ENCODE data around the gene CDC14A. TPM values are rescaled to one million over a fixed set of nuclear protein-coding genes. Genes with fewer than 3 reads are reported as not detected.
"Not testable (repeated sequence)": the region's sequence is repeated elsewhere in the genome, so short reads cannot be mapped to it uniquely, and the experiment has no call there.

CDC14A gene
- total RNA-seq, 2 donors from 2014 or later, result 9.6 to 16.8 TPM

DNA sequence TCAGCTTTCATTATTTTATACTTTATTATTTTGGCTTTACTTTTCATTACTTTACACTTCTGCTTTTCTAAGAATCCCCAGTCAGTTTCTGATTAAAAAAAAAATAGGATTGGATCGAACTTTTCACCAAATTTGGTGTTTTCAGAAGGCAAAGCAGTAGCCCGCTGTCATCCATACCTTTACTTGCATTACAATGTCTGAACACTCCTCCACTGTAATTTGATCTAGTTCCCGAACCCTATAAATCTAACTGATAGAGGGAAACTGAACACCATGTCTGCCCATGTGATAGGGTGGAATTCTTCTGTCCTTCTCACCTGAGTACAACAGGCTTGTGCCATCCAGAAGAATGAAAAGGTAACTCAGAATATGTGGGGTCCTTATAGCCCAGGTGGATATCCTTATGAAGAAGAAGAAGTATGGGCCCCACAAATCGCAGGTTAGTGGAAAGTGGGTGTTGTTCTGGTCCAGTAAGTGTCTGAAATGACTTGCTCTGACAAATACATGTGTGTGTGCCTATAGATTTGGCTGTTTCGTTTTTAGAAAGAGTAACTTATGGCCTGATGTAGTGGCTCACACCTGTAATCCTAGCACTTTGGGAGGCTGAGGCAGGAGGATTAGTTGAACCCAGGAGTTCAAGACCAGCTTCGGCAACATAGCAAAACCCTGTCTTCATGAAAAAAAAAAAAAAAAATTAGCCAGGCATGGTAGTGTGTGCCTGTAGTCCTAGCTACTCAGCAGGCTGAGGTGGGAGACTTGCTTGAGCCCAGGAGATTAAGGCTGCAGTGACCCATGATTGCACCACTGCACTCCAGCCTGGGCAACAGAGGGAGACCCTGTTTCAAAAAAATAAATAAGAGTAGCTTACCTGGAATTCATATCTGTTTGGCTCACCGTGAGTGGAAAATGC lies 26.6 kb upstream of the CDC14A start:
- no peak for DNase-seq
- TF ChIP-seq, protein P1, sequence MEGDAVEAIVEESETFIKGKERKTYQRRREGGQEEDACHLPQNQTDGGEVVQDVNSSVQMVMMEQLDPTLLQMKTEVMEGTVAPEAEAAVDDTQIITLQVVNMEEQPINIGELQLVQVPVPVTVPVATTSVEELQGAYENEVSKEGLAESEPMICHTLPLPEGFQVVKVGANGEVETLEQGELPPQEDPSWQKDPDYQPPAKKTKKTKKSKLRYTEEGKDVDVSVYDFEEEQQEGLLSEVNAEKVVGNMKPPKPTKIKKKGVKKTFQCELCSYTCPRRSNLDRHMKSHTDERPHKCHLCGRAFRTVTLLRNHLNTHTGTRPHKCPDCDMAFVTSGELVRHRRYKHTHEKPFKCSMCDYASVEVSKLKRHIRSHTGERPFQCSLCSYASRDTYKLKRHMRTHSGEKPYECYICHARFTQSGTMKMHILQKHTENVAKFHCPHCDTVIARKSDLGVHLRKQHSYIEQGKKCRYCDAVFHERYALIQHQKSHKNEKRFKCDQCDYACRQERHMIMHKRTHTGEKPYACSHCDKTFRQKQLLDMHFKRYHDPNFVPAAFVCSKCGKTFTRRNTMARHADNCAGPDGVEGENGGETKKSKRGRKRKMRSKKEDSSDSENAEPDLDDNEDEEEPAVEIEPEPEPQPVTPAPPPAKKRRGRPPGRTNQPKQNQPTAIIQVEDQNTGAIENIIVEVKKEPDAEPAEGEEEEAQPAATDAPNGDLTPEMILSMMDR (IDR thresholded peaks at IDR 0.05), result no peak

DNA sequence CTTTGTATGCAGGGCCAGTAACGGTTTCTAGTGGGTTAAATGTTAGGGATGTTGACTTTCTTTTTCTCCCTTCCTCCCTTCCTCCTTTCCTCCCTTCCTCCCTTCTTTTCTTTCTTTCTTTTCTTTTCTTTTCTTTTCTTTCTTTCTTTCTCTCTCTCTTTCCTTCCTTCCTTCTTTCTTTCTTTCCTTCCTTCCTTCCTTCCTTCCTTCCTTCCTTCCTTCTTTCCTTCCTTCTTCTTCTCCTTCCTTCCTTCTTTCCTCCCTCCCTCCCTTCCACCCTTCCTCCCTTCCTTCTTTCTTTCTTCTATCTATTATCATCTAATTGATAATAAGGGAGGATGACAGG lies 26.0 kb upstream of the CDC14A start:
- H3K27me3 ChIP-seq; H3K9me3 ChIP-seq; H3K4me1 ChIP-seq; H3K36me3 ChIP-seq; H3K27ac ChIP-seq; DNase-seq; intact Hi-C loops (cut with DNase I); H3K9ac ChIP-seq (ENCODE audit: low read depth in 2 of 2, low read length in 2 of 2); H3K4me3 ChIP-seq: not testable (repeated sequence)

More for the DNA sequence above, 26.6 kb upstream of the CDC14A start:
- H3K9me3 ChIP-seq, result no peaks in the 10 kb centered on the region
- H3K9ac ChIP-seq (ENCODE audit: low read depth in 2 of 2, low read length in 2 of 2), result no peak overlapping the region
- no peaks in the 10 kb centered on the region for H3K36me3 ChIP-seq
- intact Hi-C loops (cut with DNase I), result no loop called here
- no peak overlapping the region for H3K4me3 ChIP-seq
- no peaks in the 10 kb centered on the region for H3K4me1 ChIP-seq
- no peaks in the 10 kb centered on the region for H3K27me3 ChIP-seq
- H3K27ac ChIP-seq, result no peak overlapping the region

DNA sequence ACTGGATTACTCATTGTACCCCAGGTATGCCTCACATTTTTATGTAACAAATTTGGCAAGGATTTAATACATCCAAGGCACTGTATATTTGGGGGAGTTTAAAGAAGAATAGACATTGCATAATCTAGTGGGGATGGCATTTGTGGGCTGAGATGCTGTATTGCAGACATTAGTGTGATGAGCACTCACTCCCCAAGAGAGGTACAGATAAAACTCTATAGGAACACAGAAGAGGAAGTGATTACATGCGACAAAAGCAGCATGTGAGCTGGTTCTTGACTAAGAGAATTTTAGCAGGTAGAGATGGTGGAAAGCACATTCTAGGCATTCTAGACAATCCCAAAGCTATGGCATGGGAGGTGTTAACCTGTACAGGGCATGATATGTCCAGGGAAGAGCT lies 24.2 kb upstream of the CDC14A start:
- H3K9me3 ChIP-seq, result no peaks in the 10 kb centered on the region
- TF ChIP-seq, protein P1 (IDR thresholded peaks at IDR 0.05), result no peak
- intact Hi-C loops (cut with DNase I), result no loop called here

DNA sequence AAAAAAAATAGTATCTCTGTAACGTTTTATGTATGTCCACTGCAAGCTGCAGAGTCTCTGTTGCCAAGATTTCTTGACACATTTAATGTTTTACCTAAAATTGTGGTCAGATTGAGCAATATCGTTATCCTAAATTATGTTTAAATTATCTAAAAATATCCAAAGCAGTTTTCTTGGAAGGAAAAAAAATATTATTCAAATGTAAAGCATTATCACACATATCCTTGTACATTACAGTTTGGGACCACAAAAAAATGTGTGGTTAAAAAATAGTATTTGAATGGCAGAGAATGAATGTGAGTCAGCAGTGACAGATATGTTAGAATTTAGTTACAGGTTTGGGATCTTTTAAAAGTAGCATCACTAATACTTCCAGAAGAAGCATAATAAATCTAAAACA lies 21.2 kb upstream of the CDC14A start:
- H3K9me3 ChIP-seq; H3K27ac ChIP-seq; H3K4me1 ChIP-seq; H3K4me3 ChIP-seq; intact Hi-C loops (cut with DNase I); DNase-seq; H3K9ac ChIP-seq (ENCODE audit: low read depth in 2 of 2, low read length in 2 of 2); H3K27me3 ChIP-seq; H3K36me3 ChIP-seq: not testable (repeated sequence)

More for the DNA sequence above, 24.2 kb upstream of the CDC14A start:
- H3K4me1 ChIP-seq, result no peaks in the 10 kb centered on the region
- H3K27ac ChIP-seq, result no peak overlapping the region
- no peaks in the 10 kb centered on the region for H3K36me3 ChIP-seq
- H3K27me3 ChIP-seq, result no peaks in the 10 kb centered on the region
- DNase-seq, result no peak
- H3K9ac ChIP-seq (ENCODE audit: low read depth in 2 of 2, low read length in 2 of 2), result no peak overlapping the region
- no peak overlapping the region for H3K4me3 ChIP-seq

DNA sequence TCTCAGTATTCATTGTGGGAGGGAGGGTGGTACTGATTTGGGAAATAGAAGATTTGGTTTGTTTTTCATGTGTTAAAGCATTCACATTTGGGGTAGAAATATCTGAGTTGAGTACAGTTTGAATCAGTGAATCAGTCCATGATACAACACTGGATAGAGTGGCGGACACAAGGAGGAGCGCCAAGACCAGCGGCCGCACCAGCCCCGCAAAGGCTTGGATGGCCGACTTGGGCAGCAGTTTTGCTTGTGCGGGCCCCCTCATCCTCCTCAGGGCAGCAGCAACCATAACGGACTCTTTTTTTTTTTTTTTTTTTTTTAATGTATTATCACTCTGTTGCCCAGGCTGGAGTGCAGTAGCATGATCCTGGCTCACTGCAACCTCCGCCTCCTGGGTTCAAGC lies 20.0 kb upstream of the CDC14A start:
- no peak overlapping the region for H3K27ac ChIP-seq
- no peaks in the 10 kb centered on the region for H3K4me1 ChIP-seq
- intact Hi-C loops (cut with DNase I), result no loop called here
- H3K9ac ChIP-seq (ENCODE audit: low read depth in 2 of 2, low read length in 2 of 2), result no peak overlapping the region
- no peaks in the 10 kb centered on the region for H3K9me3 ChIP-seq
- no peaks in the 10 kb centered on the region for H3K27me3 ChIP-seq
- H3K36me3 ChIP-seq, result no peaks in the 10 kb centered on the region
- DNase-seq, result no peak
- no peak overlapping the region for H3K4me3 ChIP-seq
- TF ChIP-seq, protein P1 (IDR thresholded peaks at IDR 0.05), result no peak

DNA sequence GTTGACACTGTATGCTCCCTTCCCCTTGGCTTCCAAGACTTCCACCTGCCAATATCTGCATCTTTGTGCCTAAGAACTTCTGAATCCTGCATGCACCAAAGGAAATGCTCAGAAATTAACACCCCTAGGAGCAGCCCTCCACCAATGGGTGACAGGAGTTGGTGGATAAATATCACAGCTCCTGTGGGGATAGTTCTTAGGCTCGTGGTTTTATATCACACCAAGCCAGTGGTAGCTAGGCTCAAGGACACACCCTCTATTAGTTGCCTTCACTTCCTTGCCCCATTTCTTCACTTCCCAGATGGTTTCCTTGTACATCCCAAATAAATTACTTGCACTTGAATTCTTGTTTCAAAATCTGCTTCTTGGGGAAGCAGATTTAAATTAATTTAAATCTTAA lies 16.9 kb upstream of the CDC14A start:
- Histone ChIP-seq H3K4me1 (no peaks in the 10 kb centered on the region), H3K9me3 (no peaks in the 10 kb centered on the region), H3K9ac (ENCODE audit: low read depth in 2 of 2, low read length in 2 of 2) (no peak overlapping the region), H3K27me3 (no peaks in the 10 kb centered on the region), H3K4me3 (no peak overlapping the region), H3K36me3 (no peaks in the 10 kb centered on the region), H3K27ac (no peak overlapping the region)
- TF ChIP-seq, protein P1 (IDR thresholded peaks at IDR 0.05), result no peak
- intact Hi-C loops (cut with DNase I), result no loop called here
- DNase-seq, result no peak

DNA sequence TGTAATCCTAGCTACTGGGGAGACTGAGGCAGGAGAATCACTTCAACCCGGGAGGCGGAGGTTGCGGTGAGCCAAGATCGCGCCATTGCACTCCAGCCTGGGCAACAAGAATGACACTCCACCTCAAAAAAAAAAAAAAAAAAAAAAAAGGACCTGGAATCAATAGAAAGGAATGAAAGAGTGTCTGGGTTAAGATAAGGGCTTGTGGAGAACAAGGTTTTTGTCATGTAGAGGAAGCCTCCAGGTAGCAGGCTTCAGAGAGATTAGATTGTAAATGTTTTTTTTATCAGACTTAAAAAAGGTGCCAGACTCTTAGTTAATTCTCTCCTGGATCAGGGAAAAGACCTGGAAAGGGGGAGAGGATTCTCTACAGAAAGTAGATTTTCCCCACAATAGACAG lies 14.4 kb upstream of the CDC14A start:
- H3K27me3 ChIP-seq; H3K4me3 ChIP-seq; H3K27ac ChIP-seq; DNase-seq; H3K9me3 ChIP-seq; H3K9ac ChIP-seq (ENCODE audit: low read depth in 2 of 2, low read length in 2 of 2); H3K4me1 ChIP-seq; H3K36me3 ChIP-seq; intact Hi-C loops (cut with DNase I): not testable (repeated sequence)

DNA sequence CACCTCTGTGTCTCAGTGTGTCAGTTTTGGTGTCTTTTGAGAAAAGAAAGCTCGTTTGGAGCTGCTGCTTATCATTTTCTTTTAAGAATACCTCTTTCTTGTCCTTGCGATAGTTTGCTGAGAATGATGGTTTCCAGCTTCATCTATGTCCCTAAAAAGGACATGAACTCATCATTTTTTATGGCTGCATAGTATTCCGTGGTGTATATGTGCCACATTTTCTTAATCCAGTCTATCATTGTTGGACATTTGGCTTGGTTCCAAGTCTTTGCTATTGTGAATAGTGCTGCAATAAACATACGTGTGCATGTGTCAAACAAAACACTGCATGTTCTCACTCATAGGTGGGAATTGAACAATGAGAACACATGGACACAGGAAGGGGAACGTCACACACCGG lies 12.6 kb upstream of the CDC14A start:
- H3K27ac ChIP-seq; H3K36me3 ChIP-seq; H3K27me3 ChIP-seq; intact Hi-C loops (cut with DNase I); H3K4me3 ChIP-seq; H3K9me3 ChIP-seq; H3K4me1 ChIP-seq; H3K9ac ChIP-seq (ENCODE audit: low read depth in 2 of 2, low read length in 2 of 2); DNase-seq: not testable (repeated sequence)

Data from colonic mucosa (tissue), 4 donors.